ENCODE data around the gene PAEP.
"Not testable (repeated sequence)": the region's sequence is repeated elsewhere in the genome, so short reads cannot be mapped to it uniquely, and the experiment has no call there.

PAEP gene
- total RNA-seq = 0 reads per million in 4 donors

DNA sequence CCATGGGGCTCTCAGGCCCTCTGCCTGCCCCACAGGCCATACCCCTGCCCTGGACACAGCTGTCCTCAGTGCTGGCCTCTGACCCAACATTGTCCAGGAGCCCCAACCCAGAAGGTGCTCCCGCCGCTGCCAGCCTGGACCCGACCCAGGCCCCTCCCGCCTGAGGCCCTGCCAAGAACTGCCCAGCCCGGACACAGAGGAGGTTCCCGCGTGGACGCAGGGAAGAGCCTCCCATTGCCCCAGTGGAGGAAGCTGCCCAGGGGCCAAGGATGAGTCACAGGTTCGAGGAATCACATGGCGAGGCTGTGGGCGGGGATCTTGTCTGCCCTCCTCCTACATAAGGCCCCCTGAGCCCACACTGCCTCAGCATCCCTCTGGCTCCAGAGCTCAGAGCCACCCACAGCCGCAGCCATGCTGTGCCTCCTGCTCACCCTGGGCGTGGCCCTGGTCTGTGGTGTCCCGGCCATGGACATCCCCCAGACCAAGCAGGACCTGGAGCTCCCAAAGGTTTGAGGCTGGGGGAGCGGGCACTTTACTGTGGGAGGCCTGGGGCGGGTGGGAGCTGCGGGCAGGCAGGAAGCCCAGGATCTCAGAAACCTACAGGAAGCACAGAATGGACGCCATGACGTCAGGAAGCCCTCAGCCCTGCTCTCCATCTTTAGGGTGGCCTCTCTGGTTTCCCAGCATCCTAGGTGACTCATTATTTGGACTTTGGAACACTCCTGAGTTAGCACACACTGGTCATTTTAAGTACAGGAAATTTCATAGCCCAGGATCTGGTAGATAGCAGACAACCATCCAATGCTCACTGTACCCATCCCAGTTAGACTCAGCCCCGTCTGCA, at the start of gene PAEP:
Gene PAEP (plus strand): TSS at position 366 of the 844 bp plus-strand sequence.
- no peak for DNase-seq

DNA sequence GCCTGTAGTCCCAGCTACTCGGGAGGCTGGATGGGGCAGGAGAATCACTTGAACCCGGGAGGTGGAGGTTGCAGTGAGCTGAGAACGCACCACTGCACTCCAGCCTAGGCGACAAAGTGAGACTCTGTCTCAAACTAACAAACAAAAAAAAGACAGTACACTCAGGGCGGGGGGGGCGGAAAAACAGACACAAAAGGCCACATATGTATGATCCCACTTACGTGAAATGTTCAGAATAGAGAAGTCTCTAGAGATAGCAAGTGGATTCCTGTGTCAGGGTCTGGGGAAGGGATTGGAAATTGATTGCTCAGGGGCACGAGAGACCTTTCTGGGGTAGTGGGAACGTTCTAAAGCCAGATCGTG, 49.3 kb upstream of the PAEP start:
- DNase-seq = no peak

GRCh38 chr9:135512904-135513303, 48.7 kb upstream of the PAEP start:
- no peak for DNase-seq

- DNase-seq = no peak
Observed at GRCh38 chr9:135513351-135513846, 48.2 kb upstream of the PAEP start.

GRCh38 chr9:135513906-135514305, 47.6 kb upstream of the PAEP start:
- DNase-seq = not testable (repeated sequence)

DNA sequence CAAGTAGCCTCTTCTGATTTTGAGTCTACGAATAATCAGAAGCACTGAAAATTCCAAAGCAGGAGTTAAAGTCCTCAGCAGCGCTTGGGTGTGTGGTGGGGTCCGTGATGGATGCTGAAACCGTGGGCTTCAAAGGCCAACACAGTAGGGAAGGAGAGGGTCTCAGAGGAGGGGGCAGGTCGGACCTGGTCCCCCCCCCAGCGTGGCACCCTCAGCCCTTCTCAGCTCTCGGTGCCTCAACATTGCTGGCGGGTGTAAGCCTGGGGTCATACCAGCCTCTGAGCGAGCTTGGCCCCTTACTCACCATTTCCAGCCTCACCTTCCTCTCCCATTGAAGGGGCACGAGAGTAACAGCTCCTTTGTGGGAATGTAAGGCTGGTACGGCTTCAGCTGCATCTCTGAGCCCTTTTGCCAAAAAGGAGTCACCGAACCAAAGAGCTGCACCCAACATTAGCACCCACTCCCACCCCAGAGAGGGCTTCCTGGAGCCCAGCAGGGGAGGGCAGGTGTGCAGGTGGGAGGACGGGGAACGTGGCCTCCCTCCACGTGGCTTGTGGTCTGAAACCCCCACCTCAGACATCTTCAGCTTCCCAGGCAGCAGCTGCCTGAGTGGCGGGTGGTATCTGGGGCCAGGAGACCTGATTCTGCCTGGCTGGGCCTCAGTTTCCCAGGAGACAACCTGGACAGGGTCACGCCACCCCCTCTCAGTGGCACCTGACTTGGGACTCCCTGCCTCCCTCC, 47.0 kb upstream of the PAEP start:
- no peak for DNase-seq

DNA sequence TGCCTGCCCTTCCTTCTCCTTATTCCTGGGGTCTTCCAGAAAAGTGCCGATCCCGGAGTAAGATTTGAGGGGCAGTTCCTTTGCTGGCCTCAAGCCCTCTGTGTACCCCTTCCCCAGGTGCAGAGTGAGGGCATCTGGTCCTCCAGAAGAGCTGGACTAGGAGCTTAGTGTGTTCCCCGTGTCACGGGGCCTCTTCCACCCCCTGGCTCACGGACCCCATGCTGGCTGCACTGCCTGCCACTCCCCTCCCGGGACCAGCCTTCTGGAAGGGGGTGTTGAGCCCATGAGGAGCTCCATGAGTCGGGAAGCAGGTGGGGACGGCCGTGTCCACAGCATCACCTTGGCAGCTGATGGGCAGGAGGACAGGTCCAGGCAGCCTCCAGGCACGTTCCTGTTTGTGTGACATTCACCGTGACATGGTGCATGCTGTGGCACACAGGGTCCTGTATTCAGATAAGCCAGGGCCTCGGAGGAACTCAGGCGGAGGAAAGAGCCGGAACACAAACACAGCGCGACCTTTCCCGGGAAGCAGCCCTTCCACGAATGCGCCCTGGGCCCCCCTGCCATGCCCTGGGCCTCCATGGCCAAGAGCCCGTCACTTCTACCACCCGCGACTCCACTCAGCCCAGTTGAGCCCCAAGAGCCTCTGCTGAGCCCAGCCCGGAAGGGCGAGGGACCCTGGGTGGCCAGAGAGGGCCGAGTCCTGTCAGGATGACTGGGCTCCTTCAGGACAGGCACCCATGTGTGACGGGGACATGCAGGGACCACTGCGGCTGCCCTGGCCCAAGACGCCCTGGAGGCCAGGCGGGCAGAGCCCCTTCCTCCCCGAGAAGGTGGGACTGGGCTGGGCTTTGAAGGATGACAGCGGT, 46.2 kb upstream of the PAEP start:
- no peak for DNase-seq

GRCh38 chr9:135516132-135516860, 45.3 kb upstream of the PAEP start:
- no peak for DNase-seq

GRCh38 chr9:135517407-135517822, 44.1 kb upstream of the PAEP start:
- no peak for DNase-seq

GRCh38 chr9:135519179-135519971, 42.2 kb upstream of the PAEP start:
- no peak for DNase-seq

GRCh38 chr9:135520916-135521607, 40.5 kb upstream of the PAEP start, which contains the start of gene LCN1:
TSS of gene LCN1 (plus strand) at chr9:135521440. CDS start at chr9:135521498, 58 bp downstream.
- no peak for DNase-seq

DNA sequence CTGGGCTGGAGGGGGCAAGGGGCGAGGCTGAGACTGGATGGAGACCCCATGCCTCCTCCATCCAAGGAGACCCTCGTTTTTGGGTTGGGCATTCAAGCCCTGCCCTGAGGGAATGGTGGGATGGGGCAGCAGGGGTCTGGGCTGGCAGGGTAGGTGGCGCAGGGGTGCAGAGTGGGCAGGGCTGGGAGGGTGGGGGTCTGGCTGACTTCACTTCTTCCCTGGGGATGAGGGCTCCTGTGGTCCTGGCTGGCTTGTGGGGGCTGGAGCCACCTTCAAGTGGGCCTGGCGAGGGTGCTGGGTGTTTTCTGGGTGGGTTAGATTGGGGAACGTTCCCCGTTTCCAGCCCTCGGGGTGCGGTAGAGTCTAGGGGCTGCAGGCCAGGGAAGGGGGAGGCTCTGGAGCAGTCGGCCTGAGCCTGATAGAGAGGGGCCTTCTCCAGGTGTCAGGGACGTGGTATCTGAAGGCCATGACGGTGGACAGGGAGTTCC, 39.9 kb upstream of the PAEP start:
- DNase-seq = no peak

DNA sequence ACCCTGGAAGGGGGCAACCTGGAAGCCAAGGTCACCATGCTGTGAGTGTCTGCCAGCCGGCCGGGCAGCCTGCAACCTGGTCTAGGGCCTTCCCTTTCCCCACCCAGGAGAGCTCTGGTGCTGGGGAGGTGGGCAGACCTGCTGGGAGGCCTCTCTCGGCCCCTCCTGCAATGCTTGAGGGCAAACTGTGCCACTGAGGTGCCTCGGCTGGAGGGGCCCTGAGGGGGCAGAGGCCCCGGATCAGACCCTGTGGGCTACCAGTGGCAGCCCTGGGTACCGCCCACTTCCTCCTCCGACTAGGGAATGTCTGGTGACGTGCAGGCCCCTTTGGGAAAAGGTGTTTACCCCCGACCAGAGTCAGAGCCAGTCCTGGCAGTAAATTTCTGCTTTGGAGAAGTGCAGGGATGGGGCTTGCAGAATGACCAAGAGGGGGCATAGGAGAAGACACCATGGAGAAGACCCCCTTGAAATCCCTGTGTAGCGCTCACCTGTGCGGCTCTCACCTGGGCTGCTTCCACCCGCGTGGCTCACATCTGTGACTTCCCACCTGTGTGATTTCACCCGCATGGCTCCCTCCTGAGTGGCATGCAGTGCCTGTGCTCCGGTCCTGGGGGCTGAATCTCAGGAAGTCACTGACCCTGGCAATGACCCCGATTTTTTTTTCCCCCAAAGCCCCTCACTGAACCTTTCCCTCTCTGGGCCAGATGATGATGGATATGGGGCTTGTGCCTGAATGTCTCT, 39.2 kb upstream of the PAEP start:
- DNase-seq = no peak

DNA sequence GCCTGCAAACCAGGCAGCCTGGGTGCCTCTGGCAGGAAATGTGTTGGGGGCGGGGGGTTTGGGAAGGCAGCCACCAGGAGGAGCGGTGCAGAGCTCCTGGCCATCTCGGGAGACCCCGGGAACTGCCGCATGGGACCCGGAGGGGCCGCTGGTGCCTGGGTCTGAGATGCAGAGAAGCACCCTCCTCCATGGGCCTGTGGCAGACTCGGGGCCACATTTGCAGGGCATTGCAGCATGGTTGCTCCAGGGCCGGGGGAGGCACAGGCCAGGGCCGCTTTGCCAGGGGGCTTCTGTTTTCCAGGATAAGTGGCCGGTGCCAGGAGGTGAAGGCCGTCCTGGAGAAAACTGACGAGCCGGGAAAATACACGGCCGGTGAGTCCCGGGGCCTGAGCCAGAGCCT, 38.6 kb upstream of the PAEP start:
- DNase-seq = no peak

DNA sequence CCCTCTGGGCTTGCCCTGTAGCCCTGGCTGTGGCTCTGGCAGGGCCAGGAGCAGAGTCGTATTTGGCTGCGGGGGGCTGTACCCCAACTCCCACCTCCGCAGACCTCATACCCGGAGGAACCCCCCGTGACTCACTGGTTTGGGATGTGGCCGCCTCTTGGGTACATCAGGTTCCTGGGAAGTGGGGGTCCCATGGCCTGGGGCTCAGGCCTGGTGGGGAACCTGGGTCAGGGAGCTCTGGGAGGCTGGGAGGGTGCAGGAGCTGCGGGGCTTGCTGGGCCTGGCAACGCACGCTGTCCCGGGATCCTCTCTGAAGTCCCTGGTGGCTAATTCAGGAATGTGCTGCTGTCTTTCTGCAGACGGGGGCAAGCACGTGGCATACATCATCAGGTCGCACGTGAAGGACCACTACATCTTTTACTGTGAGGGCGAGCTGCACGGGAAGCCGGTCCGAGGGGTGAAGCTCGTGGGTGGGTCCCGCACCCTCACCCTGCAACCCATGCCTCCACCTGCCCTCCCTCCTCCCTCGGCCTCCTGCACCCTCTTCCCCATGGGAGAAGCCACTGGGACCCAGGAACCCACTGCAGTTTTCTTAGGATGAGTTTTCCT, 37.9 kb upstream of the PAEP start:
- no peak for DNase-seq

DNA sequence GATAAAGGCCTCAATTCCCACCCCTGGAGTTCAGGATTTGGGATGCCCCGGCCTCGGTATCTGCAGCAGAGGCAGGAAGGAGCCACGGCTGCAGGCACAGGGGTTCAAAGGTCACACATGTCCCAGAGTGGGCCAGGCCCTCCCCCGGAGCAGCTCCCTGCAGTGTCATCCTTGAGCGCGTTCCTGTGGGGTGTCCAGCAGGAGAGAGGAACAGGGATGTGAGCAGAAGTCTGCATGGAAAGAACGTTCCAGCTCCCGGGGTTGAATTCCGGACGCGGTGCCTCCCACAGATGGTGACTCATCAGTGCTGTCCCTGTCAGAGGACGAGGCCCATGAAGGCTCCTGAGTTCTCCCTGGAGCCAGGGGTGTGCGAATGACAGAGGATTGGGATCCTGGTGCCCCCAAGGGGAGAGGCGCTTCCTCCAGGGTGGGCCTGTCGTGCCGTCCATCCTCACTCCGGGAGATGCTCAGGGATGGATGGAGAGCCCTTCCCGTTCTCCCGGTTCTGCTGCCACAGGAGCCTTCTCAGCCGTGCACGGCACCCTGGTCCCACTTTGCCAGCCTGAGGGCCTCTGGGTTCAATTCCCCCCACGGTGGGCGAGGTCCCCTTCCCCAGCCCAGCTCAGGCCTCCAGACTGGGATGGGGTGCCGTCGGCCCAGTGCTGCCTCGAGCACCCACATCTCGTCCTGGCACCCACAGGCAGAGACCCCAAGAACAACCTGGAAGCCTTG, 37.3 kb upstream of the PAEP start:
- no peak for DNase-seq

DNA sequence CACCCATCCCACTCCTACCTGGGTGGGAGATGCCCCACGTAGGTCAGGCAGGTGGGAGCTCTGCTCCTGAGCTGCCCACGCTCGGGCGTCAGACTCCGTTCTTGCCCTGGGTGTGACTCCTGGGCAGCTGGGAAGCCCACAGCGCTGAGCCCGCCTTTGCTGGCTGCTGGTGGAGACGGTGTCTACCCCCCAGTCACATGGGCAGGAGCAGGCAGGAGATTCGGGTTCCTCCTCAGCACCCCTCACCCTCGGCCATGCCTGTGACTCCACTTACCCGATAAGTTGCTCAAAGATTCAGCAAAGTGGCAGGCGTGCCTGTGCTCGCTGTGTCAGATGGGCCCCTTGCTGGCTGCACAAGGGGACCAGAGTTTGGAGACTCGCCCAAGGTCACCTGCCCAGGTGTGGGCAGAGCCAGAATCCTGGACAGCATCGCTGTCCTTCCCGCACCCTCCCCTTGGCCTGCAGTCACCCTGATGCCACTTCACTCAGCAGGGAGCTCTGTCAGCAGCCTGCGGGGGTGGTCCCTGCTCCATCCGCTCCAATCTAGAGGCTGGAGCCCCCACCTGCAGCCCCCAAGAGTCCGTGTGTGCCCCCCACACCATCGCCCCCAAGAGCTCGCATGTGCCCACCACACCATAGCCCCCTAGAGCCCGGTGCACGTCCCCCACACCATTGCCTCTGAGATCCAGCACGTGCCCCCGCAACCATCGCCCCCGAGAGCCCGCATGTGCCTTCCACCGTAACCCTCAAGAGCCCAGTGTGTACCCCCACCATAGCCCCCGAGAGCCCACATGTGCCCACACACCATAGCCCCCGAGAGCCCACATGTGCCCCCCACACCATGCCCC, 36.1 kb upstream of the PAEP start:
- DNase-seq = no peak
